GM23248 (cell line): ENCODE data around the gene MYRFL.

Source experiments
- EZH2 ChIP-seq: fragments of 200-600 bp; sonication (generic); IDR thresholded peaks from 2 replicates; pipeline ENCODE4 v1.6.1; 2018; ENCODE audit warnings: antibody characterized with exemption, mild to moderate bottlenecking; ENCODE audit not compliant: insufficient read depth, poor library complexity, severe bottlenecking
- EZH2phosphoT487 ChIP-seq: fragments of 200-600 bp; sonication (generic); IDR thresholded peaks from 2 replicates; pipeline ENCODE4 v1.6.1; 2018; ENCODE audit warnings: antibody characterized with exemption, moderate library complexity, mild to moderate bottlenecking, low read depth; ENCODE audit not compliant: insufficient read depth

- TF ChIP-seq EZH2phosphoT487 (no peak), EZH2 (no peak)
Measured at GRCh38 chr12:69934011-69934410, 109.0 kb downstream of the MYRFL start.
